Ovary (tissue), 9 donors: ENCODE data around the gene ARHGDIA. TPM values are rescaled to one million over a fixed set of nuclear protein-coding genes. Genes with fewer than 3 reads are reported as not detected.

Experiments
- DNase-seq, 5 donors: peaks; one replicate each; pipeline ENCODE4 v3.0.0-alpha.2; 2019 to 2020
- H3K27ac ChIP-seq, 2 donors: fragments of 200-600 bp; one replicate each; pipeline versions ENCODE4 v1.5.1 to v1.8.0; 2019 to 2022
- H3K27me3 ChIP-seq: fragments of 200-600 bp; one replicate; pipeline ENCODE4 v1.8.0; 2022
- H3K36me3 ChIP-seq: fragments of 200-600 bp; sonication (generic); one replicate; pipeline ENCODE4 v1.5.1; 2019
- H3K4me1 ChIP-seq: one replicate; pipeline ENCODE4 v1.8.1; 2013; ENCODE audit warnings: mild to moderate bottlenecking, moderate library complexity; ENCODE audit not compliant: insufficient read depth
- H3K4me3 ChIP-seq: fragments of 200-600 bp; sonication (generic); one replicate; pipeline ENCODE4 v1.5.1; 2017
- H3K9me3 ChIP-seq, 2 donors: fragments of 200-600 bp in 1 of 2; sonication (generic) in 1 of 2; one replicate each; pipeline versions ENCODE4 v1.5.1 to v1.8.1; 2013 to 2019; ENCODE audit warnings: mild to moderate bottlenecking in 1 of 2, moderate library complexity in 1 of 2
- CTCF ChIP-seq, 3 donors: fragments of 450-650 bp in 2 of 3; fragments of 200-600 bp in 1 of 3; IDR thresholded peaks; one replicate each; pipeline versions ENCODE4 v1.5.1 to v1.8.0; 2016 to 2022; ENCODE audit warnings: antibody characterized with exemption in 3 of 3, mild to moderate bottlenecking in 1 of 3
- EP300 ChIP-seq: sonication (generic); formaldehyde crosslinking; IDR thresholded peaks from one replicate; pipeline ENCODE4 v1.6.1; 2017; ENCODE audit warnings: antibody characterized with exemption
- POLR2A ChIP-seq: fragments of 450-650 bp; IDR thresholded peaks from one replicate; pipeline ENCODE4 v1.6.1; 2017; ENCODE audit warnings: antibody characterized with exemption, mild to moderate bottlenecking, moderate library complexity
- WGBS, 3 donors: extraction: QIAGEN DNeasy Blood & Tissue Kit in 1 of 3; methylation state at CpG; one replicate each; pipeline versions ENCODE4 v1.1.5 to v1.1.7; 2013 to 2017; 5-methylcytosine and 5-hydroxymethylcytosine counted together
- intact Hi-C, 4 donors: fragments of 100-400 bp; cut with DNase I; formaldehyde crosslinking; loops; one replicate each; pipeline versions ENCODE4 v1.11.0 to v1.15.1; 2022 to 2023
- polyA plus RNA-seq, 2 donors: library from polyadenylated mRNA; stranded (reverse); fragments of 200-250 nt in 1 of 2; fragments of 350-450 nt in 1 of 2; fragmentation: Illumina TruSeq in 1 of 2; extraction: RNeasy Lipid Tissue Mini Kit (QIAGEN cat#74804) in 1 of 2; gene quantifications; one replicate each; pipeline ENCODE4 v1.2.3, GENCODE V29; 2013 to 2014
- total RNA-seq, 7 donors: library from RNA; depleted of rRNA in 2 of 7; stranded (reverse); fragments of >200 nt in 2 of 7; fragmentation: NEBNext Ultra II Directional in 3 of 7; extraction: Animal tissue kit (Norgen Biotek cat#: 25700) in 3 of 7; gene quantifications; one replicate each; pipeline versions ENCODE4 v1.1.0 to v1.2.4, GENCODE V29; 2016 to 2023
- donor health status: DM: no; HTN: no; CAD: no; lungs with moderate emphysema.
- donor health status: DM: no; HTN: no; CAD: no.
- donor health status: Bipolar disorder and iron deficiency.
- donor health status: DM: yes; HTN: yes; CAD: no.
- donor health status: DM: no; HTN: no; CAD: no.
- donor health status: DM: yes; HTN: yes; CAD: no.

Gene ARHGDIA
- total and polyA plus RNA-seq, 9 donors, result 52.0 to 455 (median 293) TPM

- no peak for TF ChIP-seq CTCF (IDR thresholded peaks at IDR 0.05)
- no peak for TF ChIP-seq POLR2A
- peak overlapping the region in 1 of 2 donors; percentile 55 for H3K27ac ChIP-seq
- H3K9me3 ChIP-seq, result no peaks in the 10 kb centered on the region
- H3K4me1 ChIP-seq, result peaks cover 16% of the 10 kb centered on the region
- 0 to 1% (median 1%) methylated on average over 34 to 64 of the region's 65 CpGs for WGBS, 3 donors
- no peaks in the 10 kb centered on the region for H3K36me3 ChIP-seq
- peak overlapping the region; percentile 49 for H3K4me3 ChIP-seq
- DNase-seq, result peak in 3 of 5 donors; percentile 27 to 61 (median 47)
- intact Hi-C loops, result no loop called here
- H3K27me3 ChIP-seq, result no peaks in the 10 kb centered on the region
These were observed 38.5 kb downstream of the ARHGDIA start for GRCh38 chr17:81832608-81833159.

- Histone ChIP-seq H3K4me1 (peaks cover 16% of the 10 kb centered on the region), H3K36me3 (no peaks in the 10 kb centered on the region), H3K27me3 (no peaks in the 10 kb centered on the region), H3K4me3 (peak overlapping the region; percentile 49), H3K9me3 (no peaks in the 10 kb centered on the region), H3K27ac (peak overlapping the region in 1 of 2 donors; percentile 55)
- intact Hi-C loops, result no loop called here
- no peak for DNase-seq
- TF ChIP-seq EP300, result no peak
- TF ChIP-seq CTCF (IDR thresholded peaks at IDR 0.05), result no peak
- no peak for TF ChIP-seq POLR2A
- 35 to 39% (median 36%) methylated on average over 18 of the region's 18 CpGs for WGBS, 3 donors
These were observed 39.1 kb downstream of the ARHGDIA start for GRCh38 chr17:81831957-81832607.

- H3K27ac ChIP-seq, result no peak overlapping the region
- H3K4me3 ChIP-seq, result no peak overlapping the region
- no peak for TF ChIP-seq POLR2A
- no peak for TF ChIP-seq EP300
- TF ChIP-seq CTCF (IDR thresholded peaks at IDR 0.05), result no peak
- no peaks in the 10 kb centered on the region for H3K27me3 ChIP-seq
- peaks cover 16% of the 10 kb centered on the region for H3K4me1 ChIP-seq
- DNase-seq, result no peak
- H3K9me3 ChIP-seq, result no peaks in the 10 kb centered on the region
- no peaks in the 10 kb centered on the region for H3K36me3 ChIP-seq
- 86 to 89% (median 88%) methylated on average over 7 of the region's 7 CpGs for WGBS, 3 donors
- intact Hi-C loops, result no loop called here
These were observed 39.6 kb downstream of the ARHGDIA start for GRCh38 chr17:81831563-81831956.

GRCh38 chr17:81829858-81830257, 41.3 kb downstream of the ARHGDIA start:
- no peaks in the 10 kb centered on the region for H3K27me3 ChIP-seq
- intact Hi-C loops, result no loop called here
- no peak overlapping the region for H3K4me3 ChIP-seq
- 79 to 88% (median 85%) methylated on average over 6 of the region's 6 CpGs for WGBS, 3 donors
- no peaks in the 10 kb centered on the region for H3K36me3 ChIP-seq
- H3K4me1 ChIP-seq, result peaks cover 16% of the 10 kb centered on the region
- no peak for DNase-seq
- no peak overlapping the region for H3K27ac ChIP-seq
- TF ChIP-seq POLR2A (no peak), EP300 (no peak), CTCF (IDR thresholded peaks at IDR 0.05) (no peak)
- no peaks in the 10 kb centered on the region for H3K9me3 ChIP-seq
